IPS-NIHi7 (cell line): ENCODE data around the gene ETFBKMT.
"Not testable (repeated sequence)": the region's sequence is repeated elsewhere in the genome, so short reads cannot be mapped to it uniquely, and the experiment has no call there.

Experiments
- DNase-seq: peaks from one replicate; pipeline ENCODE4 v3.0.0; 2012; ENCODE audit warnings: mixed read lengths; ENCODE audit errors: extremely low spot score

Gene ETFBKMT

GRCh38 chr12:31718542-31719198, 59.2 kb downstream of the ETFBKMT start:
- DNase-seq: not testable (repeated sequence)

- DNase-seq: no peak
Observed at GRCh38 chr12:31722580-31722979, 63.1 kb downstream of the ETFBKMT start.
